ENCODE measurements around the gene LIPH.

DNA sequence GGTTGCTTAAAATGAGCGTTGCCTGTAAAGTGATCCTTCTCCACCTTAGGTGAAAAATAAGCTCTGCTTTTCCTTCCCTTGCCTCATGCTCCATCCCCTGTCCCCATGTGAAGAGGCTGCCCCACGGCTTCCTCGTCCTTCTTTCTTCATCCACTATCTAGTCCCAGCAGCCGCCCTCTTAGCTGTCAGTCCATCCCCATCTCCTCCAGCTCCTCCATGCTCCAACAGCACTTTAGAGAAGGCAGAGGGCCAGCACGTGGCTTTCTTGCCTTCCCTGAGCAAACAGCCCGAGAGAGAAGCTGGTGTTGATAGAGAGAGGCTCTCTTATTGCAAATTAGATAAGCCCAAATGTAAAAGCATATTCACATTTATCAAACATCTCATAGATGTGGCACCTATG, 44.5 kb downstream of the LIPH start:
- TF ChIP-seq EZH2 (IDR thresholded peaks at IDR 0.05; ENCODE audit: insufficient read depth, poor library complexity, severe bottlenecking) (no peak), EZH2phosphoT487 (IDR thresholded peaks at IDR 0.05; ENCODE audit: insufficient read depth, low read depth) (no peak)

All from GM23248 (cell line).